Astrocyte (in vitro differentiated cells and primary cell): ENCODE measurements around the gene VASH2. TPM values are rescaled to one million over a fixed set of nuclear protein-coding genes. Genes with fewer than 3 reads are reported as not detected.

Experiments
- DNase-seq: peaks from one replicate; pipeline ENCODE4 v3.0.0-alpha.2; 2010; ENCODE audit warnings: low read depth
- FAIRE-seq: peaks from 2 replicates; lab custom pipeline; 2011; peaks lifted over from hg19 to GRCh38; lab: Jason Lieb, UNC
- H2AFZ ChIP-seq: 2 replicates; pipeline ENCODE4 v1.6.0; 2012; ENCODE audit warnings: low read depth, low read length, inconsistent platforms
- H3K27ac ChIP-seq: 2 replicates; pipeline ENCODE4 v1.5.1; 2011; ENCODE audit warnings: low read depth, low read length, inconsistent platforms
- H3K27me3 ChIP-seq: 2 replicates; pipeline ENCODE4 v1.6.0; 2011; ENCODE audit warnings: low read length, inconsistent platforms; ENCODE audit not compliant: insufficient read depth
- H3K36me3 ChIP-seq: 2 replicates; pipeline ENCODE4 v1.5.1; 2011; ENCODE audit warnings: low read length, inconsistent platforms; ENCODE audit not compliant: insufficient read depth
- H3K4me1 ChIP-seq: 2 replicates; pipeline ENCODE4 v1.5.1; 2011; ENCODE audit warnings: low read length, inconsistent platforms; ENCODE audit not compliant: insufficient read depth
- H3K4me2 ChIP-seq: 2 replicates; pipeline ENCODE4 v1.6.0; 2012; ENCODE audit warnings: low read length, inconsistent platforms
- H3K4me3 ChIP-seq: 2 replicates; pipeline ENCODE4 v1.5.1; 2011; ENCODE audit warnings: low read depth, mild to moderate bottlenecking, low read length, inconsistent platforms; ENCODE audit not compliant: insufficient read depth
- H3K79me2 ChIP-seq: 2 replicates; pipeline ENCODE4 v1.6.0; 2012; ENCODE audit warnings: mild to moderate bottlenecking, low read length, inconsistent platforms; ENCODE audit not compliant: insufficient read depth
- H3K9ac ChIP-seq: 2 replicates; pipeline ENCODE4 v1.6.0; 2012; ENCODE audit warnings: mild to moderate bottlenecking, low read length, inconsistent platforms
- H3K9me3 ChIP-seq: 2 replicates; pipeline ENCODE4 v1.5.1; 2012; ENCODE audit warnings: low read depth, mild to moderate bottlenecking, low read length, inconsistent platforms; ENCODE audit not compliant: insufficient read depth
- H4K20me1 ChIP-seq: 2 replicates; pipeline ENCODE4 v1.6.0; 2012; ENCODE audit warnings: low read length, inconsistent platforms; ENCODE audit not compliant: insufficient read depth
- H3K27ac Mint-ChIP-seq: one replicate; pipeline ENCODE4 v1.8.0; 2021; ENCODE audit warnings: mild to moderate bottlenecking, mixed read lengths; ENCODE audit not compliant: unreplicated experiment
- H3K27me3 Mint-ChIP-seq: one replicate; pipeline ENCODE4 v1.8.0; 2021; ENCODE audit warnings: low read depth, mixed read lengths; ENCODE audit not compliant: unreplicated experiment
- H3K36me3 Mint-ChIP-seq: one replicate; pipeline ENCODE4 v1.8.0; 2021; ENCODE audit warnings: low read depth, mixed read lengths; ENCODE audit not compliant: unreplicated experiment
- H3K4me1 Mint-ChIP-seq: one replicate; pipeline ENCODE4 v1.8.0; 2021; ENCODE audit warnings: low read depth, mixed read lengths; ENCODE audit not compliant: unreplicated experiment
- H3K4me3 Mint-ChIP-seq: one replicate; pipeline ENCODE4 v1.8.0; 2021; ENCODE audit warnings: mild to moderate bottlenecking, moderate library complexity, mixed read lengths; ENCODE audit not compliant: unreplicated experiment
- H3K9me3 Mint-ChIP-seq: one replicate; pipeline ENCODE4 v1.8.0; 2021; ENCODE audit warnings: mild to moderate bottlenecking, mixed read lengths; ENCODE audit not compliant: unreplicated experiment
- EZH2 ChIP-seq: IDR thresholded peaks from 2 replicates; pipeline ENCODE4 v1.6.1; 2012; ENCODE audit warnings: mild to moderate bottlenecking, low read length, inconsistent platforms; ENCODE audit not compliant: insufficient read depth
- total RNA-seq: library from RNA; stranded (reverse); gene quantifications from 2 replicates; pipeline ENCODE4 v1.2.1, GENCODE V29; 2021
- TF ChIP-seq, protein P1 (sequence below): IDR thresholded peaks from 2 replicates; pipeline ENCODE4 v1.5.1; 2011; ENCODE audit warnings: low read depth, mild to moderate bottlenecking, inconsistent platforms, low read length, moderate library complexity; ENCODE audit not compliant: insufficient read depth

The VASH2 gene
- total RNA-seq, 1 donor from 2014 or later: 7.1 TPM

GRCh38 chr1:212981571-212982328 is 31.4 kb downstream of the VASH2 start:
- no peaks in the 10 kb centered on the region for H3K9me3 ChIP-seq
- H3K4me3 ChIP-seq: no peak overlapping the region
- DNase-seq: no peak
- Mint-ChIP-seq H3K27ac (peak overlapping the region; percentile 77), H3K4me3 (no peak overlapping the region), H3K4me1 (peaks cover 12% of the 10 kb centered on the region), H3K27me3 (peaks cover 11% of the 10 kb centered on the region), H3K9me3 (no peaks in the 10 kb centered on the region), H3K36me3 (peaks cover 12% of the 10 kb centered on the region)
- no peaks in the 10 kb centered on the region for H3K79me2 ChIP-seq
- TF ChIP-seq, protein P1, sequence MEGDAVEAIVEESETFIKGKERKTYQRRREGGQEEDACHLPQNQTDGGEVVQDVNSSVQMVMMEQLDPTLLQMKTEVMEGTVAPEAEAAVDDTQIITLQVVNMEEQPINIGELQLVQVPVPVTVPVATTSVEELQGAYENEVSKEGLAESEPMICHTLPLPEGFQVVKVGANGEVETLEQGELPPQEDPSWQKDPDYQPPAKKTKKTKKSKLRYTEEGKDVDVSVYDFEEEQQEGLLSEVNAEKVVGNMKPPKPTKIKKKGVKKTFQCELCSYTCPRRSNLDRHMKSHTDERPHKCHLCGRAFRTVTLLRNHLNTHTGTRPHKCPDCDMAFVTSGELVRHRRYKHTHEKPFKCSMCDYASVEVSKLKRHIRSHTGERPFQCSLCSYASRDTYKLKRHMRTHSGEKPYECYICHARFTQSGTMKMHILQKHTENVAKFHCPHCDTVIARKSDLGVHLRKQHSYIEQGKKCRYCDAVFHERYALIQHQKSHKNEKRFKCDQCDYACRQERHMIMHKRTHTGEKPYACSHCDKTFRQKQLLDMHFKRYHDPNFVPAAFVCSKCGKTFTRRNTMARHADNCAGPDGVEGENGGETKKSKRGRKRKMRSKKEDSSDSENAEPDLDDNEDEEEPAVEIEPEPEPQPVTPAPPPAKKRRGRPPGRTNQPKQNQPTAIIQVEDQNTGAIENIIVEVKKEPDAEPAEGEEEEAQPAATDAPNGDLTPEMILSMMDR: no peak
- TF ChIP-seq EZH2: no peak
- H4K20me1 ChIP-seq: no peaks in the 10 kb centered on the region
- no peak overlapping the region for H2AFZ ChIP-seq
- no peaks in the 10 kb centered on the region for H3K27me3 ChIP-seq
- peaks cover 10% of the 10 kb centered on the region for H3K4me1 ChIP-seq
- peak overlapping the region; percentile 3 for H3K9ac ChIP-seq
- H3K27ac ChIP-seq: no peak overlapping the region
- H3K36me3 ChIP-seq: no peaks in the 10 kb centered on the region
- H3K4me2 ChIP-seq: no peak overlapping the region
- no peak for FAIRE-seq

DNA sequence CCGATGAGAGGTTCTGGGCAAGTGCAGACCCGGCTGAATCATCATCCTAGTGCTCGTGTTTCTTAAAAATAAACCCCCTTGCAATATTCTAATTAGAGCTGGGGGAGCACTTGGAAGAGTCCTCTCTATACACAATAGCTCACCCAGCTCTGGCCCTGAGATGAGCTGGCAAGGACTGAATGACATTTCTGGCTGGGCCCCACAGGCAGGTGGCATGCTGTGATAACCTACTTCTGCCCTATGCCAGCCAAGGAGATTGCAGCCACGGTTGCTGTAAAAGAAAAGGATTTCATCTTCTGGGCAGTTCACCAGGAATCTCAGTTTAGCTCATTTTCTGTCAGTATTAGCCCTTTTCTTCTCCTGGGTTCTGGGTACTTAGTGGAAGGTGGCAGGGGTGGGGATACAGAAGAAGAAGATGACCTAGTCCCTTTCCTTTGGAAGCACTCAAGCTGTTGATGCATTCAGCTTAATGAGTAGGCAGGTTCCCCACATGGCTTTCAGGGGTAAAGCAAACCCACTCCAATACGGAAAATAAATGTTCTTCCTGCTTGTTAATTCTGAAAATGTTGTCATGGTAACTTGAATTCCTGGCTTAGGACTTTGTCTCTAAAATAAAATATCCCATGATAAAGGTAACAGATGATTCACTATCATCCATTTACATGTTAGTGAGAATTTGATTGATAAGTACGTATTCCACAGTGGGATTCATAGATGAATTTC is 32.2 kb downstream of the VASH2 start:
- peaks cover 10% of the 10 kb centered on the region for H3K4me1 ChIP-seq
- no peak overlapping the region for H3K4me2 ChIP-seq
- DNase-seq: no peak
- no peak overlapping the region for H3K4me3 Mint-ChIP-seq
- H3K79me2 ChIP-seq: no peaks in the 10 kb centered on the region
- H3K4me1 Mint-ChIP-seq: peaks cover 12% of the 10 kb centered on the region
- H3K27me3 ChIP-seq: no peaks in the 10 kb centered on the region
- no peak overlapping the region for H2AFZ ChIP-seq
- TF ChIP-seq, protein P1: no peak
- no peak for TF ChIP-seq EZH2
- H3K27me3 Mint-ChIP-seq: peaks cover 11% of the 10 kb centered on the region
- H3K27ac ChIP-seq: no peak overlapping the region
- H3K4me3 ChIP-seq: no peak overlapping the region
- H3K27ac Mint-ChIP-seq: no peak overlapping the region
- H4K20me1 ChIP-seq: no peaks in the 10 kb centered on the region
- no peaks in the 10 kb centered on the region for H3K36me3 ChIP-seq
- FAIRE-seq: no peak
- no peak overlapping the region for H3K9ac ChIP-seq
- peaks cover 14% of the 10 kb centered on the region for H3K36me3 Mint-ChIP-seq
- H3K9me3 Mint-ChIP-seq: no peaks in the 10 kb centered on the region
- H3K9me3 ChIP-seq: no peaks in the 10 kb centered on the region
